PC-9 (cell line): ENCODE data around the gene ZNF469. TPM values are rescaled to one million over a fixed set of nuclear protein-coding genes. Genes with fewer than 3 reads are reported as not detected.

Experiments used
- BruUV-seq: library from RNA; stranded (reverse); fragments of 400-500 nt; replicated peaks from 2 replicates; lab custom pipeline; 2021; lab: Mats Ljungman, UMichigan
- CTCF ChIA-PET: fragments of 300-600 bp; sonication (Branson Sonifier 250); formaldehyde crosslinking; loops from one replicate; lab custom pipeline; 2022; ENCODE audit warnings: antibody characterized with exemption; lab: Charles Lee
- POLR2A ChIA-PET: fragments of 300-600 bp; sonication (Branson Sonifier 250); formaldehyde crosslinking; loops from one replicate; lab custom pipeline; 2022; ENCODE audit warnings: antibody characterized with exemption; ENCODE audit not compliant: unreplicated experiment; lab: Charles Lee
- DNase-seq, 2 experiments: peaks; one replicate each; pipeline versions ENCODE4 v3.0.0 to v3.0.0-alpha.2; 2015 to 2022; ENCODE audit warnings: mixed read lengths in 1 of 2
- H2AFZ ChIP-seq: fragments of 200-600 bp; sonication (generic); 2 replicates; pipeline ENCODE4 v1.8.1; 2017; ENCODE audit warnings: antibody characterized with exemption
- H3F3A ChIP-seq: fragments of 200-600 bp; sonication (generic); 2 replicates; pipeline ENCODE4 v1.8.1; 2017; ENCODE audit warnings: antibody characterized with exemption, mild to moderate bottlenecking, low read depth; ENCODE audit not compliant: insufficient read depth
- H3K27ac ChIP-seq: fragments of 200-600 bp; sonication (generic); 2 replicates; pipeline ENCODE4 v1.6.1; 2016; ENCODE audit warnings: mixed run types
- H3K27me3 ChIP-seq: fragments of 200-600 bp; sonication (generic); 2 replicates; pipeline ENCODE4 v1.6.1; 2016; ENCODE audit warnings: low read depth, mixed run types; ENCODE audit not compliant: insufficient read depth
- H3K36me3 ChIP-seq: fragments of 200-600 bp; sonication (generic); 2 replicates; pipeline ENCODE4 v1.6.1; 2016; ENCODE audit warnings: low read depth, mixed run types
- H3K4me1 ChIP-seq: fragments of 200-600 bp; sonication (generic); replicated peaks from 2 replicates; pipeline ENCODE4 v1.6.1; 2016; ENCODE audit warnings: mixed run types; ENCODE audit not compliant: insufficient read depth
- H3K4me2 ChIP-seq: fragments of 200-600 bp; sonication (generic); 2 replicates; pipeline ENCODE4 v1.6.1; 2017; ENCODE audit warnings: mixed run types
- H3K4me3 ChIP-seq: fragments of 200-600 bp; sonication (generic); 2 replicates; pipeline ENCODE4 v1.6.1; 2016; ENCODE audit warnings: mixed run types
- H3K79me2 ChIP-seq: fragments of 200-600 bp; sonication (generic); 2 replicates; pipeline ENCODE4 v1.6.1; 2017; ENCODE audit warnings: low read depth, mixed run types
- H3K9me2 ChIP-seq: fragments of 200-600 bp; sonication (generic); 2 replicates; pipeline ENCODE4 v1.8.1; 2017; ENCODE audit warnings: mild to moderate bottlenecking; ENCODE audit not compliant: insufficient read depth
- H3K9me3 ChIP-seq: fragments of 200-600 bp; sonication (generic); 2 replicates; pipeline ENCODE4 v1.8.1; 2016; ENCODE audit warnings: low read depth; ENCODE audit not compliant: insufficient read depth
- H4K20me1 ChIP-seq: fragments of 200-600 bp; sonication (generic); 2 replicates; pipeline ENCODE4 v1.8.1; 2017; ENCODE audit not compliant: insufficient read depth
- CTCF ChIP-seq: fragments of 200-600 bp; sonication (generic); conservative IDR thresholded peaks from 2 replicates; pipeline ENCODE4 v1.6.1; 2017; ENCODE audit warnings: mixed run types, antibody characterized with exemption, mild to moderate bottlenecking, moderate library complexity
- EZH2 ChIP-seq: fragments of 200-600 bp; sonication (generic); IDR thresholded peaks from 2 replicates; pipeline ENCODE4 v1.8.0; 2017; ENCODE audit warnings: antibody characterized with exemption, low read depth
- intact Hi-C: fragments of 100-400 bp; cut with micrococcal nuclease; formaldehyde crosslinking; loops from one replicate; pipeline ENCODE4 v1.10.0; 2022; ENCODE audit not compliant: unreplicated experiment
- total RNA-seq: library from RNA; stranded (reverse); gene quantifications from 2 replicates; pipeline ENCODE4 v1.2.3, GENCODE V29; 2021

ZNF469 gene
- total RNA-seq, 1 experiment from 2014 or later, result 9.8 TPM

- Histone ChIP-seq H4K20me1 (no peaks in the 10 kb centered on the region), H3K4me2 (no peak overlapping the region), H3K27me3 (no peaks in the 10 kb centered on the region), H3K36me3 (no peaks in the 10 kb centered on the region), H3K4me3 (no peak overlapping the region), H3K9me3 (no peaks in the 10 kb centered on the region), H3K4me1 (no peaks in the 10 kb centered on the region), H2AFZ (no peak overlapping the region), H3K79me2 (no peaks in the 10 kb centered on the region), H3F3A (no peaks in the 10 kb centered on the region), H3K9me2 (no peaks in the 10 kb centered on the region), H3K27ac (no peak overlapping the region)
- BruUV-seq, result no TSS peak
- ChIA-PET POLR2A (no interaction called here), CTCF (interaction anchor here (0.6 kb wide), 1 partner anchor 11 kb away, joined by 4 read pairs; no protein-coding TSS in a partner anchor)
- DNase-seq, result no peak
- no peak for TF ChIP-seq EZH2
- no peak for TF ChIP-seq CTCF
- intact Hi-C loops, result no loop called here
Observed at GRCh38 chr16:88424587-88425235, 42.0 kb downstream of the ZNF469 start.

DNA sequence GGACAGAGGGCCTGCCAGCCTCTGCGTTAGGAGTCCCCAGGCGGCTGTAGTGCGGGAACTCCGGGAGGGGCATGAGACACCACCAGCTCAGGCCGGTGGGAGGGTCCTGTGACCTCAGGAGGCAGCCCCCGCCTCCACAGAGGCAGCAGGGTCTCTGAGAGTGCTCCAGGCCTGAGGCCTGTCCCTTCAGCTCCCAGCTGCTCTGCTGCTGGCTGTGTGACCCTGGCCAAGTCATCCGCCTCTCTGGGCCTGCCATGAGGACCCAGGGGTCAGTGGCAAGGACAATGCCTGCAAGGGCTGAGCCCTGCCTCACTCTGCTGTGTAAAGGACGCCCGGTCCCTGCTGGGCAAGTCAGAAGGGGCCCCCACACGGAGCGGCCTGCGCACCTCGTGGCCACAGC, 43.3 kb downstream of the ZNF469 start:
- DNase-seq, result no peak
- no TSS peak for BruUV-seq
- intact Hi-C loops, result no loop called here

DNA sequence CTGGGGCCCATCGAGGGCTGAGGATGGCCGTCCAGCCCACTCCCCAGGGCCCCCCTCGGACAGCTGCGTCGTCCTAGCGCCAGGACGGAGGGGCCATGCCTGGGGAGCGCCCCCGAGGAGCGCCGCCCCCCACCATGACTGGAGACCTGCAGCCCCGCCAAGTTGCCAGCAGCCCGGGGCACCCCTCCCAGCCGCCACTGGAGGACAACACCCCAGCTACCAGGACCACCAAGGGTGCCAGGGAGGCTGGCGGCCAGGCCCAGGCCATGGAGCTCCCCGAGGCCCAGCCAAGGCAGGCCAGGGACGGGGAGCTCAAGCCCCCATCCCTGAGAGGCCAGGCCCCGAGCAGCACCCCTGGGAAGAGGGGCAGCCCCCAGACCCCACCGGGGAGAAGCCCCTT, 44.6 kb downstream of the ZNF469 start:
- no peak overlapping the region for H3K27ac ChIP-seq
- no peaks in the 10 kb centered on the region for H3K36me3 ChIP-seq
- no peaks in the 10 kb centered on the region for H3K9me3 ChIP-seq
- H3K79me2 ChIP-seq, result no peaks in the 10 kb centered on the region
- H3K4me2 ChIP-seq, result no peak overlapping the region
- no peaks in the 10 kb centered on the region for H3K9me2 ChIP-seq
- no peaks in the 10 kb centered on the region for H3F3A ChIP-seq
- H3K27me3 ChIP-seq, result no peaks in the 10 kb centered on the region
- H3K4me1 ChIP-seq, result no peaks in the 10 kb centered on the region
- ChIA-PET CTCF (no interaction called here), POLR2A (interaction anchor here (0.5 kb wide), 1 partner anchor 508 kb away, joined by 4 read pairs; no protein-coding TSS in a partner anchor)
- DNase-seq, result no peak
- no TSS peak for BruUV-seq
- no peaks in the 10 kb centered on the region for H4K20me1 ChIP-seq
- intact Hi-C loops, result no loop called here
- TF ChIP-seq EZH2, result no peak
- TF ChIP-seq CTCF, result no peak
- H3K4me3 ChIP-seq, result no peak overlapping the region
- no peak overlapping the region for H2AFZ ChIP-seq

More for the DNA sequence above, 43.3 kb downstream of the ZNF469 start:
- TF ChIP-seq EZH2 (no peak), CTCF (no peak)
- H2AFZ ChIP-seq, result no peak overlapping the region
- H3K36me3 ChIP-seq, result no peaks in the 10 kb centered on the region
- H3K4me2 ChIP-seq, result no peak overlapping the region
- H3K9me3 ChIP-seq, result no peaks in the 10 kb centered on the region
- ChIA-PET POLR2A (no interaction called here), CTCF (no interaction called here)
- no peaks in the 10 kb centered on the region for H3K9me2 ChIP-seq
- no peaks in the 10 kb centered on the region for H4K20me1 ChIP-seq
- H3K27ac ChIP-seq, result no peak overlapping the region
- no peaks in the 10 kb centered on the region for H3K79me2 ChIP-seq
- H3F3A ChIP-seq, result no peaks in the 10 kb centered on the region
- no peaks in the 10 kb centered on the region for H3K27me3 ChIP-seq
- H3K4me1 ChIP-seq, result no peaks in the 10 kb centered on the region
- H3K4me3 ChIP-seq, result no peak overlapping the region
